ENCODE results near the gene ERC1. TPM values are rescaled to one million over a fixed set of nuclear protein-coding genes. Genes with fewer than 3 reads are reported as not detected.

The ERC1 gene
- total and polyA plus RNA-seq, 9 of the 15 experiments (the other 6 are each of a cell fraction or from before 2014, with no cell fraction given) = 0.74 to 11.8 (median 4.8) TPM

DNA sequence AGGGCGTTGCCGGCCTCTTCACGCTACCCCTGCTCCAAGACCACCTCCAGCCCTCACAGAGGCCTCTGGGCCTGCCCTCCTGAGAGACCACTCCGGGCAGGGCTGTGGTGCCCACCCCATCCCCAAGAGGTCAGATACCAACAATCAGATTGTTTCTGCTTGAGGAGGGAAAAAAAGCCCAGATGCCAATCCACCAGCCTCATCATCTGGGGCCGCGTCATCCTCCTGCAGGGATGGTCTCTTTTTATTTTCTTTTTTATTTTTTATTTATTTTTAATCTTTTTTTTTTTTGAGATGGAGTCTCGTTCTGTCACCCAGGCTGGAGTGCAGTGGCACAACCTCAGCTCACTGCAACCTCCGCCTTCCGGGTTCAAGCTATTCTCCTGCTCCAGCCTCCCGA, 510.0 kb downstream of the ERC1 start:
- H3K9ac ChIP-seq (ENCODE audit: insufficient read depth in 1 of 2, low read depth in 2 of 2, low read length in 2 of 2) = peak overlapping the region; percentile 88 to 91
- no peak for ATAC-seq
- FAIRE-seq = no peak
- H2AFZ ChIP-seq (ENCODE audit: low read depth, low read length) = peak overlapping the region; percentile 88
- no peaks in the 10 kb centered on the region for H4K20me1 ChIP-seq (replicated peaks; ENCODE audit: control insufficient read depth, insufficient read depth, low read length)
- peak overlapping the region; percentile 77 for H3K4me2 ChIP-seq (ENCODE audit: insufficient read depth, low read length)
- intact Hi-C loops (cut with micrococcal nuclease) (no loop called here), in situ Hi-C loops (cut with MboI) (no loop called here)
- WGBS (ENCODE audit: insufficient coverage, low coverage, missing lambda C conversion rate) = 82% methylated on average over 3 of the region's 10 CpGs
- peak overlapping the region; percentile 24 for H3K4me3 ChIP-seq
- no peaks in the 10 kb centered on the region for H3K36me3 ChIP-seq (ENCODE audit: control insufficient read depth, insufficient read depth, low read length)
- peaks cover 14 to 46% of the 10 kb centered on the region in 2 experiments; a peak in 4 of 5 replicates for H3K4me1 ChIP-seq (replicated peaks in 1 of 2; ENCODE audit: control insufficient read depth in 2 of 2, insufficient read depth in 2 of 2, low read length in 2 of 2)
- no peak for TF ChIP-seq CC2D1A (IDR thresholded peaks at IDR 0.05)
- no peak for TF ChIP-seq E2F6 (IDR thresholded peaks at IDR 0.05; ENCODE audit: borderline replicate concordance in 1 of 2, extremely low read depth in 1 of 2, insufficient read depth in 1 of 2, insufficient read length in 1 of 2, low read depth in 1 of 2, low read length in 1 of 2, poor library complexity in 1 of 2, severe bottlenecking in 1 of 2)
- TF ChIP-seq, protein P1, sequence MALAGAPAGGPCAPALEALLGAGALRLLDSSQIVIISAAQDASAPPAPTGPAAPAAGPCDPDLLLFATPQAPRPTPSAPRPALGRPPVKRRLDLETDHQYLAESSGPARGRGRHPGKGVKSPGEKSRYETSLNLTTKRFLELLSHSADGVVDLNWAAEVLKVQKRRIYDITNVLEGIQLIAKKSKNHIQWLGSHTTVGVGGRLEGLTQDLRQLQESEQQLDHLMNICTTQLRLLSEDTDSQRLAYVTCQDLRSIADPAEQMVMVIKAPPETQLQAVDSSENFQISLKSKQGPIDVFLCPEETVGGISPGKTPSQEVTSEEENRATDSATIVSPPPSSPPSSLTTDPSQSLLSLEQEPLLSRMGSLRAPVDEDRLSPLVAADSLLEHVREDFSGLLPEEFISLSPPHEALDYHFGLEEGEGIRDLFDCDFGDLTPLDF (CRISPR knock-in tag; IDR thresholded peaks at IDR 0.05) = no peak
- TF ChIP-seq HDGF (IDR thresholded peaks at IDR 0.05) = no peak
- no peak for TF ChIP-seq EGR1 (conservative IDR thresholded peaks at IDR 0.05)
- no peak for TF ChIP-seq ZNF436 (CRISPR knock-in tag; IDR thresholded peaks at IDR 0.05)
- TF ChIP-seq GATAD2A (IDR thresholded peaks at IDR 0.05) = no peak
- no peak for TF ChIP-seq ZNF224 (CRISPR knock-in tag; IDR thresholded peaks at IDR 0.05)
- no peak for TF ChIP-seq ERF (CRISPR knock-in tag; IDR thresholded peaks at IDR 0.05)
- TF ChIP-seq, protein P2, sequence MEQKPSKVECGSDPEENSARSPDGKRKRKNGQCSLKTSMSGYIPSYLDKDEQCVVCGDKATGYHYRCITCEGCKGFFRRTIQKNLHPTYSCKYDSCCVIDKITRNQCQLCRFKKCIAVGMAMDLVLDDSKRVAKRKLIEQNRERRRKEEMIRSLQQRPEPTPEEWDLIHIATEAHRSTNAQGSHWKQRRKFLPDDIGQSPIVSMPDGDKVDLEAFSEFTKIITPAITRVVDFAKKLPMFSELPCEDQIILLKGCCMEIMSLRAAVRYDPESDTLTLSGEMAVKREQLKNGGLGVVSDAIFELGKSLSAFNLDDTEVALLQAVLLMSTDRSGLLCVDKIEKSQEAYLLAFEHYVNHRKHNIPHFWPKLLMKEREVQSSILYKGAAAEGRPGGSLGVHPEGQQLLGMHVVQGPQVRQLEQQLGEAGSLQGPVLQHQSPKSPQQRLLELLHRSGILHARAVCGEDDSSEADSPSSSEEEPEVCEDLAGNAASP (IDR thresholded peaks at IDR 0.05) = no peak
- TF ChIP-seq DNMT1 (IDR thresholded peaks at IDR 0.05) = no peak
- TF ChIP-seq, protein P3, sequence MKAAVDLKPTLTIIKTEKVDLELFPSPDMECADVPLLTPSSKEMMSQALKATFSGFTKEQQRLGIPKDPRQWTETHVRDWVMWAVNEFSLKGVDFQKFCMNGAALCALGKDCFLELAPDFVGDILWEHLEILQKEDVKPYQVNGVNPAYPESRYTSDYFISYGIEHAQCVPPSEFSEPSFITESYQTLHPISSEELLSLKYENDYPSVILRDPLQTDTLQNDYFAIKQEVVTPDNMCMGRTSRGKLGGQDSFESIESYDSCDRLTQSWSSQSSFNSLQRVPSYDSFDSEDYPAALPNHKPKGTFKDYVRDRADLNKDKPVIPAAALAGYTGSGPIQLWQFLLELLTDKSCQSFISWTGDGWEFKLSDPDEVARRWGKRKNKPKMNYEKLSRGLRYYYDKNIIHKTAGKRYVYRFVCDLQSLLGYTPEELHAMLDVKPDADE (conservative IDR thresholded peaks at IDR 0.05; ENCODE audit: control insufficient read depth, low read depth, low read length) = no peak
- TF ChIP-seq PHTF2 (CRISPR knock-in tag; IDR thresholded peaks at IDR 0.05) = no peak
- no peak for TF ChIP-seq PHF21A (IDR thresholded peaks at IDR 0.05; ENCODE audit: borderline replicate concordance, low read depth)
- no peaks in the 10 kb centered on the region for H3K27me3 ChIP-seq (ENCODE audit: control insufficient read depth in 2 of 2, insufficient read depth in 2 of 2, low read length in 2 of 2)
- H3K27ac ChIP-seq (ENCODE audit: extremely low read depth, low read depth, low read length) = peak overlapping the region; percentile 94
- H3K79me2 ChIP-seq (ENCODE audit: control insufficient read depth, insufficient read depth, low read length) = peaks cover 5% of the 10 kb centered on the region; the same call in 1 of the 3 replicates
- DNase-seq (ENCODE audit: extremely low read depth in 1 of 4, low spot score in 3 of 4) = no peak
- H3K9me1 ChIP-seq (ENCODE audit: control insufficient read depth, insufficient read depth, low read length) = no peaks in the 10 kb centered on the region
- ChIA-PET CTCF (ENCODE audit: low intra/inter-chr PET ratio) (no interaction called here), POLR2A (no interaction called here)
- no TSS peak for BruUV-seq (replicated peaks)
- H3K9me3 ChIP-seq (replicated peaks; ENCODE audit: control insufficient read depth, insufficient read depth, low read depth, low read length) = no peaks in the 10 kb centered on the region; the same call in none of the 2 replicates

Data from K562 (cell line).